ENCODE results near the gene RORC.
A peak's percentile ranks its signal among the peaks of the same experiment; 100 is the strongest.
"Not testable (repeated sequence)": the region's sequence is repeated elsewhere in the genome, so short reads cannot be mapped to it uniquely, and the experiment has no call there.

RORC gene

GRCh38 chr1:151803915-151804314, 27.7 kb downstream of the RORC start:
- DNase-seq, result no peak

GRCh38 chr1:151803164-151803563, 28.4 kb downstream of the RORC start:
- DNase-seq, result no peak

- DNase-seq, result no peak
Observed at GRCh38 chr1:151802372-151802771, 29.2 kb downstream of the RORC start.

- DNase-seq, result no peak
Observed at GRCh38 chr1:151801846-151802245, 29.8 kb downstream of the RORC start.

- DNase-seq, result no peak
Observed at GRCh38 chr1:151801310-151801820, 30.2 kb downstream of the RORC start.

- DNase-seq, result no peak
Observed at GRCh38 chr1:151800830-151801229, 30.8 kb downstream of the RORC start.

- no peak for DNase-seq
Observed at GRCh38 chr1:151799179-151800022, 32.2 kb downstream of the RORC start.

GRCh38 chr1:151798571-151798970, 33.0 kb downstream of the RORC start:
- DNase-seq, result no peak

GRCh38 chr1:151790940-151791651, 40.5 kb downstream of the RORC start:
- no peak for DNase-seq

GRCh38 chr1:151790071-151790939, 41.3 kb downstream of the RORC start, which contains the start of gene TDRKH:
TDRKH (minus strand) TSS chr1:151790500; CDS start chr1:151783022, 7,478 bp downstream.
- peak; percentile 99 for DNase-seq

- DNase-seq, result no peak
Observed at GRCh38 chr1:151787689-151788088, 43.9 kb downstream of the RORC start.

GRCh38 chr1:151783796-151784195, 47.8 kb downstream of the RORC start:
- DNase-seq, result no peak

- DNase-seq, result no peak
Observed at GRCh38 chr1:151782741-151783140, 48.9 kb downstream of the RORC start.

- not testable (repeated sequence) for DNase-seq
Observed at GRCh38 chr1:151782026-151782425, 49.6 kb downstream of the RORC start.

GRCh38 chr1:151780736-151781135, 50.9 kb downstream of the RORC start:
- not testable (repeated sequence) for DNase-seq

GRCh38 chr1:151779852-151780251, 51.8 kb downstream of the RORC start:
- no peak for DNase-seq

- no peak for DNase-seq
Observed at GRCh38 chr1:151777317-151777716, 54.3 kb downstream of the RORC start.

GRCh38 chr1:151776665-151777062, 54.9 kb downstream of the RORC start:
- DNase-seq, result no peak

- no peak for DNase-seq
Observed at GRCh38 chr1:151775894-151776664, 55.5 kb downstream of the RORC start.

- DNase-seq, result no peak
Observed at GRCh38 chr1:151774256-151774922, 57.2 kb downstream of the RORC start.

- no peak for DNase-seq
Observed at GRCh38 chr1:151773702-151774101, 57.9 kb downstream of the RORC start.

Data from CD4-positive, alpha-beta T cell treated with Interleukin-21 for 1 hour (primary cell).